Activated naive CD8-positive, alpha-beta T cell treated with anti-CD3 and anti-CD28 coated beads, Interleukin-2, amount 50 U/mL, for 16 hours (primary cell): ENCODE data around the gene SLAIN2.
"Not testable (repeated sequence)": the region's sequence is repeated elsewhere in the genome, so short reads cannot be mapped to it uniquely, and the experiment has no call there.

Experiments
- DNase-seq: peaks from one replicate; pipeline ENCODE4 v3.0.0-alpha.2; 2020; ENCODE audit warnings: low read depth, low spot score

The SLAIN2 gene

DNA sequence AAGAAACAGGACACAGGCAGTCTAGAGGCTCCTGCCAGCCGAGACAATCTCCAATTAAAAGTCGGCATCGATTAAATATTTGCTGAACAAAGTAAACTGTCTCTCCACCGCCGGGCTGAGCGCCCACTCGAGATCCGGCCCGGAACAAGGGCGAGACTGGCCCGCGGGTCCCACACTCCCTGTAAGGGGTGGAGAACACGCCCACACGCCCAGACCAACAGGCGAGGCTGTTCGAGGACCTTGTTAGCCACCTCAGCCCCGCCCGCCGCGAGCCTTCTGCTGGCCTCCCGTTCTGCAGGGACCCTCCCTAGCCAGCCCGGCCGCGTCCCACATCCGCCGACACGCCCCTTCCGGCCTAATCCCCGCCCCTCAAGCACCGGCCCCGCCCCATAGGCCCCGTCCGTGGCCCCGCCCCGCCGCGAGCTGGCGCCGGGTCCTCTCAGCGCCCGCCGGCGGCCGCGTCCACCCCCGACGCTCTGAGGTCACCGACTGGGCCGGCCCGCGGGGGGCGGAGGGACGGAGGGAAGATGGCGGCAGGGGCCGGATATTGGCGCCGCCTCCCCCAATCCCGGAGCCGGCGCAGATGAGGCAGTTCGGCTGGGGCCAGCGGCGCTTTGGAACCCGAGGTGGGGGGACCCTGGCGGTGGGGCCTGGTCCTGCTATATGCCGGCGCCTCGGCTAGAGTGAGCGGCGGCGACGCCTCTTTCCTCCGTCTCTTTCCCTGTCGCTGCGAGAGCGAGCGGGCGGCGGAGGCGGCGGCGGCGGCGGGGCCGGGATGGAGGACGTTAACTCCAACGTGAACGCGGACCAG, at the start of gene SLAIN2:
Gene SLAIN2, plus strand, starts transcription at position 565 of the 811 bp plus-strand sequence. Its CDS starts 211 bp downstream, at position 776.
- DNase-seq = peak; percentile 89

DNA sequence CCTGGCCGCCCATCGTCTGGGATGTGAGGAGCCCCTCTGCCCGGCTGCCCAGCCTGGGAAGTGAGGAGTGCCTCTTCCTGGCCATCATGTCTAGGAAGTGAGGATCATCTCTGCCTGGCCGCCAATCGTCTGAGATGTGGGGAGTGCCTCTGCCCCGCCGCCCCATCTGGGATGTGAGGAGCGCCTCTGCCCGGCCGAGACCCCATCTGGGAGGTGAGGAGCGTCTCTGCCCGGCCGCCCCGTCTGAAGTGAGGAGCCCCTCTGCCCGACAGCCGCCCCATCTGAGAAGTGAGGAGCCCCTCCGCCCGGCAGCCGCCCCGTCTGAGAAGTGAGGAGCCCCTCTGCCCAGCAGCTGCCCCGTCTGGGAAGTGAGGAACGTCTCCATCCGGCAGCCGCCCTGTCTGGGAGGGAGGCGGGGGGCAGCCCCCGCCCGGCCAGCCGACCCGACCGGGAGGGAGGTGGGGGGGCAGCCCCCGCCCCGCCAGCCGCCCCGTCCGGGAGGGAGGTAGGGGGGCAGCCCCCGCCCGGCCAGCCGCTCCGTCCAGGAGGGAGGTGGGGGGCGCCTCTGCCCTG, 49.0 kb upstream of the SLAIN2 start:
- not testable (repeated sequence) for DNase-seq

DNA sequence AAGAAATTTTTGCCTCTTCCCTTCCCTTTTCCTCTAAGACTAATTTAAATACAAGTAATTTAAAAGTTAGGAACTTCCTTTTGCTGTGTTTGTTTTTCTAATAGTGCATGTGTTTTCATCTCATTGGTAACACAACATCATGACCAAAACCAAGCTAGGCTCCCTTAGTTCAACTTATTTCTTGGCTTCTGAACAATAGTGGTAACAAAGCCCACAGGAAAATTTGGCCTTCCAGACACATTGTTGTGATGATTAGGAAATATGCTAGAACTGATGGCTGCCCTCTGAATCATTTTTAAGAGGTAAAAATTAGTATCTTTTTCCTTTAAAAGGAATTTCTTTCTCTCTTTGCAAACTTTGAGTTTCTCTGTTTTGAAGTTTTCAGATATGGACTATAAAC, 46.2 kb upstream of the SLAIN2 start:
- DNase-seq = no peak

DNA sequence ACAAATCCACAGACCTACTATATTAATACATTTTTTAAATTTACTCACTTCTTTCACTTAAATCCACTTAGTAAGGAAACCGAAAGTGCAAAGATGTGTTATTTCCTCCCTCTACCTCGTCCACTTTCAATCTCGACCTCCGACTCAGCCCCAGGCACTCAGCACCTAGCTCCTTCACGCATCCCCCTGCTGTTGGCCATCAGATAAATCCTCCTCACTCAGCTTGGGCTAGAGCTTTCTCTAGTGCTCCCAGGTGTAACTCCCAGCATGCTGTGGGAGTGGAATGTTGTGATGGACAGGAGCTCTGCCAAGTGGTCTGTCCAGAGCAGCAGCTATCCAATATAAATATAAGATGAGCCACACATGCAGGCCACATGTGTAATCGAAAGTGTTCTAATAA, 45.0 kb upstream of the SLAIN2 start:
- DNase-seq = no peak

DNA sequence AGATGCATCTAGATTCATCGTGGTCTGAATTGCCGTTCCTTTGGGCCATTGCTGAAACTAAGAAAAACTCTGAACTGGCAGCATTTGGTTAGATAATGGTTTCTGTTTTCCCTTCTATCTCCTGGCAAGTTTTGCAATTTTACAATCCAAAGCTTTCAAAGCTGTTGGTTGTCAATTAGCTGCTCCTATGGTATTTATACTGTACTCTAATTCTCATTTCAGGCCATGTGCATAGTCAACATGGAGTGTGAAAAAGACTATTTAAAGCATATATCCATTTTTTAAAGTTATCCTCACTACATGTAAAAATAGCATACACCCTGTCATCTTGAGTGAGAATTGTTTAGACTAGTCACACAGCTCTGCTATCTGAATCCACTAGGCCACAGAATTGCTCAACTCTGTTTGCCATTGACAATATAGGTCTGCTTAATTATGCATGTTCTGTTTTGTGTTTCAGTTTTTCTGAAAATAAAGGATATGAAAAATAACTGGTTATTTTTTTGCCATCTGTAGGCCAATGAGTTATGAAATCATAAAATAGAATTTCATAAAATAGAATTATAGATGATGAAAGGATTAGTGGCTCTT, 44.0 kb upstream of the SLAIN2 start:
- no peak for DNase-seq

DNA sequence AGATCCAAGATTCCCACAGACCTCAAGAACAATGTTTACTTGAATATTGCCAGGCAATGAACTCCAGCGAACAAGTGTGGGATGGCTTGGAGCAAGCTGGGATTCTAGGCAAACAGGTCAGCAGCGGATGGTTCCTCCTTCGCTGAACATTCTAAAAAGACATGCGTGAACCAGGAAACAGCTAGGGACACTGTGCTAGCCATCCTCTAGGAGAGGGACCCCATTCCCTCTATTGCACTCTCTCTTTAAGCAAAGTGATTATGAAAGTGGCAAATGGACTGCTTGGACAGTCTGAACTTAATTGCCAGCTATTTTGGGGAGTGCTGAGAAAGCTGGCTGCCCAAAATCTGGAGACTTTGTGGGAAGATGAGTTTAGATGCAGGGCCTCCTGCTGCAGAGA, 41.8 kb upstream of the SLAIN2 start:
- no peak for DNase-seq

DNA sequence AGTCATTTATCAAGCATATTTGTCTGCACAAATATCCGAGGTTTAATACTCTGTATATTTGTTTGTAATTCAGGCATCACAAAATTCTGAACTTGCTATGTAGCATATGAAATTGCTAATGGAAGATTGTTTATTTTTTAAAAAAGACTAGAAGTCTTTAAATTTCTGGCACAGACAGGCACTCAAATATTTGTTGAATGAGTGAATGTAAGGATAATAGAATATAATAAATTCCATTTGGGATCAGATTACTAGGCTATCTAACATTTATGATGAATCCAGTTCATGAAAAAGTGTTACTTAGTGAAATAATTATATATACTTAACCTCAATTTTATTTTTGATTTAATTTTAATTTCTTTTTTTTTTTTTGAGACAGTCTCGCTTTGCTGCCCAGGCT, 41.3 kb upstream of the SLAIN2 start:
- no peak for DNase-seq

DNA sequence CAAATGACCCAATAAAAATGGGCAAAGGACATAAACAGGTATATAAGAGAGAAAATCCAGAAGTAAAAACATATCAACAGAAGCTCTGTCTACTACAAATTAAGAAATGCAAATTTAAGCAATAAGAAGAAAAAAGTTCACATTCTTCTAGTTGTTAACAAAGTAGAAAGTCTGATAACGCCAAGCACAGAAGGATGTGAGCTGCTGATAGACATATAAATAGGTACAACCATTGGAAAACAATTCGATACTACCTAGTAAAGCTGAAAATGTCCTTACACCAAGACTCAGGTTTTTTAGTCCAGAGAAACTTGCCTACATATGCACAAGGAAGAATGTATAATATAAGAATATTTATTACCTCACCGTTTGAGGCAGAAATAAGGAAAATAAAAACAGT, 35.8 kb upstream of the SLAIN2 start:
- DNase-seq = no peak

DNA sequence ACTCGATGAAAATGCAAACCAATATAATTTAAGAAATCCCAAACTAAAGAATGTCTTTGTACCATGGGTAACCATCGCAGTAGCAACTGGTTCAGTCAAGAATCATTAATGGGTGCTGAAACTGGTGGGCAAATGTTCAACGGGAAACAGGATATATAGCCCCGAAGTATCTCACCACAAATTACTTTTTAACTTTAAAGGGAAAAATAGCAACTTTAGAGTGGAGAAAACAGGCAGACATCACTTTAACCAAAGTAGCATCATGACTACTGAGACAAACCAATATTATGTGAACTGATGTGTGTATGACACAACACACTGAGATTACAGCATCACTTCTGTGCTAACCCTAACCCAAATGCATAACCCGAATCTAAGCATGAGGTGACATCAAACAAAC, 33.8 kb upstream of the SLAIN2 start:
- DNase-seq = no peak

DNA sequence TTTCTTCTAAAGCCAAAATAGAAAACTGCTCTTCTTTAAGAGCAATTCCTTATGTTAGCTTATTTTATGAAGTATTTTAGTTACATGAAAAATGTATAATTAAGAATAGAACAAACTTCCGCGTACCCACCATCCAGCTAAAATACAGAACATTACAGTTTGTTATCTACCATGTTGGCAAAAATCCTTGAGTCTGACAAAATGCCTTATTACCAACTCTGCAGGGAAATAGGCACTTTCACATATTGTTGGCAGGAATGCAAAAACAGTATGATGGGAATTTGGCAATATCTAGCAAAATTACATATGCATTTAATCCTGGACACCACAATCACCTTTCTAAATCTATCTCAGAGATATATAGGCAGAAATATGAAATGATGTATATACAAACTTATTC, 32.4 kb upstream of the SLAIN2 start:
- no peak for DNase-seq

DNA sequence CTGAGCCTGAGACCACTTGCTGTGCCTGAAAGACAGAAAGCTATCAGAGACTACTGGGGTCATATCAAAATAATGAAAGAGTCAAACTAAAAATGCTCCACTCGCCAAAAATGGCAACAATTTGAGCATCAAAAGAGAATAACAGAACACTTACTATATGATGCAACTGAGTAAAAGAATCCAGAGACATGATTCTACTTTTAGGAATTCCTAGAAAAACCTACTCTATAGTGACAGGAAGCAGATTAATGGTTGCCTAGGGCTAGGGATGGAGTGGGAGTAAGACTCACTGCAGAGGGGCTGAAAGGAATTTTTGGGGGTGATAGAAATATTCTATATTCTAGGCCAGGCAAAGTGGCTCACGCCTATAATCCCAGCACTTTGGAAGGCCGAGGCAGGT, 29.4 kb upstream of the SLAIN2 start:
- no peak for DNase-seq

DNA sequence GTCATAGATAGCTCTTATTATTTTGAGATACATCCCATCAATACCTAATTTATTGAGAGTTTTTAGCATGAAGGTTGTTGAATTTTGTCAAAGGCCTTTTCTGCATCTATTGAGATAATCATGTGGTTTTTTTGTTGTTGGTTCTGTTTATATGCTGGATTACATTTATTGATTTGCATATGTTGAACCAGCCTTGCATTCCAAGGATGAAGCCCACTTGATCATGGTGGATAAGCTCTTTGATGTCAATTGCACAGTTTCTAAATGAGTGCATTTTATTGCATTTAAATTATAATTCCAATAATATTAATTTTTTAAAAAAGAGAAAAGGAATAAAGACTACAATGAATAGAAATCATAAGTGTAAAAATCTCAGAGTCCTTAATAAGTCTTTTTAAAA, 26.6 kb upstream of the SLAIN2 start:
- not testable (repeated sequence) for DNase-seq

DNA sequence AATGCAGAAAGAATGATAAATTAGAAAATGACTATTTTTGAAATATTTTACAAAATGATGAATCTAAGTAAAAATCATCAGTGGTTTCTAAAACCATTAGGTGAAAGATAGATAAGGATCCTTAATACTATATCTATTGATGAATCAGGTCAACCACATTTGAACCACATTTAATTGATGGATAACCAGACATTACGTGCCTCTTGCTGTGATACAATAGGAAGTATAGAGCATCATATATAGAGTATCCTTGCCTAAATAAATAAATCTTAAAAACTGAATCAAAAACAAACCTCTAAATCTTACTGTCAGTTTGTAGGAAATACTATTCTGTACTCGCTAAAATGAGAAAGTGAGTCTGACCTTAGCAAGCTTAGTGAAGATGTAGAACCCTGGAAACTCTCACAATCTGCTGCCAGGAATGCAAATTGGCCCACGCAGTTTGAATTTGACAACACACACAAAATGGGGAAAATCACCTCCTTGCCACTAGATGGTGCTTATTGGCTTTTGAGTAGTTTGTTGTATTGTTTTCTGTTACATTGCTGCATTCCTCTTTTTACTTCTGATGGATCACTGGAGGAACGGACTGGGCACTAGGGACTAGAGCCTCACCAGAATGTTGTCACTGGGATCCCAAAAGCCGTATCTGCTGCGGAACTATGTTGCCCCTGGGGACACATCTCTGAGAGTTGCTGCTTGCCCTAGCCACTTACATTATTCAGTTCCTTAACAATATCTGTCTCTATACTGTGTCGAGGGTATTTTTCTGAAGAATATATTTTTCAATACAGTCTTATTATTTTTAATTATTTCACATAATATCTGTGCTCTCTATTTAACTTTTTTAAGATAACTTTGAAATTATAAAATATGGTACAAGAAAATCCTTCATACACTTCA, 25.4 kb upstream of the SLAIN2 start:
- no peak for DNase-seq

DNA sequence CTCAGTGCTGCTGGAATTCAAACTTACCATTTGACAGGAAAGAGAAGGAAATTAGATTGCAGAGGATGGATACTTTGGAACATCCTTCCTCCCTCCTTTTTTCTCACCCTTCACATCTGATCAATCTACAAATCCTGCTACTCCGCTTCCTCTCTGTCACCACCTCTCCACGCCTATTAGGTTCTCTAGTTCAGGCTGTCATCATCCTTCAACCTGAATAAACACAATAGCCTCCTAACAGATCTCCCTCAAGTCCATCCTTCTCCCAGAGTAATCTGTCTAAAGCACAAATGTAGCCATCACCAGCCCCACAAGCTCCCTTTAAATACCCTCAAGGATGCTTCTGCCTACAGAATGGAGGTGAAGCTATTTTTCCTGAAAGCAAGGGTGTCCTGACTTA, 20.0 kb upstream of the SLAIN2 start:
- DNase-seq = no peak

DNA sequence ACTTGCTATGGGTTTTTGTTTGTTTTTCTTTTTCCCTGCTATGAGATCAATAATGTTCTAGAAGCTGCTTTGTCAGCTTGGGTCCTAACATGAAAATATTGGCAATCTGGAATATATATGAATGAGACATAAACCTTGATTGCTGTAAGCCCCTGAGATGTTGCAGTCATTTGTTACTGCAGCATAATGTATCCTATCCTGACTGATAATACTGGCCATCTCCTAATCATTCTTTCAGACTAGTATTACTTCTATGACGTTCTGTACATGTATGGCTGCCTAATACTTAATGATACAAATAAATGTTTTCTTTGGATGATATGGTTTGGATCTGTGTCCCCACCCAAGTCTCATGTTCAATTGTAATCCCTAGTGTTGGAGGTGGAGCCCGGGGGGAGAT, 19.3 kb upstream of the SLAIN2 start:
- DNase-seq = no peak

DNA sequence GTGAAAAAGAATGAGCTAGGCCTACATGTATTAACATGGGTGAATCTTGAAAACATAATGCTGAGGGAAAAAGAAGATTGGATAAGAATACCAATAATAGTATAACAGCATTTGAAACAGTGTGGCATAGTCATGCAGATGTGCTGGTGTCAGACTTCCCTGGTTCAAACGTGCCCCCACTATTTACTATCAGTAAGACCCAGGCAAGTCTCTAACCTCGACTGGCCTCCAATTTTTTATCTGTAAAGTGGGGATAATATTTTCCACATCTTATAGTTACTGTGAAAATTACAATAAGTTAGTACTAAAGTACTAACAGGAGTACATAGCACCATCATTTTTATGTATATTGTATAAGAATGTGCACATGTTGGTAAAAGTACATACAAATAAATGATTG, 17.0 kb upstream of the SLAIN2 start:
- DNase-seq = no peak

DNA sequence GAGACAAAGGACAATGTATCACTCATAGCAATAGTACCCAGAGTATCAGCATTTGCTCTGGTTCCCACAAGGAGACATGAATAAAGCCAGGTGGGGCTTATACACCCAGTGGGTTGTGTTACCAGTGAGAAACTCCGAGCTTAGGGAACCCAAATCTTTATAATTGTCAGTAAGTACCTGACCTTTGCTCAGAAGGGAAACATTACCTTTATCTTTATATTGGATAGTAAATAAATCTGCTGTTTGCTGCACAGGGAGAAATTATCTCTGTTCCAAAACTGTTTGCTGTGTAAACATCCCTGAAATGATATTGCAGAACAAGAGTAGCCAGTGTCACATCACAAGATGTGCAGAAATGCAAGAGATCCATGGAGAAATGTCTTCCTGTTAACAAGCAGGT, 12.1 kb upstream of the SLAIN2 start:
- no peak for DNase-seq

DNA sequence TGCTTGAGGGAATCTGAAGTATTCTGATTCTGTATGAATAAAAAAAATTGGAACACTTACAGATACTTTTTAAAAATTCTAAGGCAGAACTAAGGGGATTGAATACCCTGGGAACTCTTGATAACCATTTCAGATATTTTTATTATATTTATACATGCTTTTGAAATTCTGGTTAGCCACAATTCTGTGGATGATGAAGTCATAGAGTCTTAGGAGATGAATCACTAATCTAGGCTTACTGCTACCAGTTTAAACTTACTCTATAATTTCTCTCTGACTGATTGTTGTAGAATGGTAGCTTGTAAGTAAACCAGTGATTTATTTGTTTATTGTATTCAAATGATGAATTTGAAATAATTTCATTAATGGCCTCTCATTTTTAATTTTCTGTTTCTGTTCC, 11.4 kb upstream of the SLAIN2 start:
- DNase-seq = no peak

DNA sequence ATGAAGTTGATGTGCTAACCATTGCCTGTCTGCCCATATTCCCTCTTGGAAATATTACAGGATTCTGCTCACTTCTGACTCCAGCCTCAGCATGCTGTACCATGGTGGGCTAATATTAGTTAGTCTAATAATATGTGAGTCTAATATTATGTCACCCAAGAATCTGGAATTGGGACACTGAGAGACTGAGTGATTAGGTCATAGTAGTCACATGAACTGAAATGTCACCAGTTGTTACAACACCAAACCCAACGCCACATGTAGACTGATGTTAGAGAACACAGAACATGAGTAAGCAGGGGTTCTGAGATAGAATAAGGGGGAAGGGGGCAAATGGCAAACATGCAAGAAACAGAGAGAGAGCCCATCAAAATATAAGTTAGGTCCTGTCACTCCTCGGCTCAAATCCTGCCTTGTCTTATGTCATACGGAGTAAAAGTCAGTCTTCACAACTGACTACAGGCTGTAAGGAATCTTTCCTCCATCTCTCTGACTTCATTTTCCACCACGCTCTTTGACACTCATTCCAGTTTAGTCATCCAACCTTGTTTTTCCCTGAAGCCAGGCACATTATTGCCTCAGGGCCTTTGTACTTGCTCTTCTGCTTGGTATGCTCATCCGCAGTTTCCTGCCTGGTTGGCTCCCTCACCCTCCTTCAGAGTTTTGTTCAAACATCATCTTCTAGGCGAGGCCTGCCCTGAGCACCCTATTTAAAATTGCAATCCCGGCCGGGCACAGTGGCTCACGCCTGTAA, 9.6 kb upstream of the SLAIN2 start:
- no peak for DNase-seq

DNA sequence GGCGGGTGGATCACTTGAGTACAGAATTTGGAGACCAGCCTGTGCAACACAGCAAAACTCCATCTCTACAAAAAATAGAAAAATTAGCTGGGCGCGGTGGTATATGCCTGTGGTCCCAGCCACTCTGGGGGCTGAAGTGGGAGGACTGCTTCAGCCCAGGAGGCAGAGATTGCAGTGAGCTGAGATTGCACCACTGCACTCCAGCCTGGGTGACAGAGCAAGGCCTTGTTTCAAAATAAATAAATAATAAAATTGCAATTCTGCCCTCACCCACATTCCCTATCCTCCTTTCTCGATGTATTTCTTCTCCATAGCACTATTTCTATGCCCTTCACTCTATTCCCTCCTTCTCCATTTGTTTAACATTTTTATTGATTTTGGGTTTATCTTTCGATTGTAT, 8.7 kb upstream of the SLAIN2 start:
- DNase-seq = no peak

DNA sequence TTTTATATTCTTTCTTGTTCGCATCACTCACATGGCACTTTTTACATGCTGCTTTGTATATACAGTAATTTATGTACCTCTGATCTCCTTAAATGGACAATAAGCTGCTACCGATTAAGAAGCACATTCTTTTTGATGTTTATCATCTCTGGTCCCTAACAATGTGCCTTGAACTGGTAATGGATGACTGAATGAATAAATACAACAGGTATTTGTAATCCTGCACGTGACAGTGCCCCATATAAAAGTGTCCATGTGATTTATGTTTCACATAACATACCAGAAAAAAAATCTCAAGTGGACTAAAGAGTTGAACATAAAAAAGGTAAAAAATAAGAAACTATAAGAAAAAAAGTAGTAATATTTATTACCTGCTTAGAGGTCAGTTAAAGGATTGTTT, 7.7 kb upstream of the SLAIN2 start:
- no peak for DNase-seq
